Astrocyte (in vitro differentiated cells and primary cell): Measurements from ENCODE around the gene DGKB.

Experiments
- CTCF ChIP-seq: IDR thresholded peaks from 2 replicates; pipeline ENCODE4 v1.5.1; 2011; ENCODE audit warnings: low read depth, mild to moderate bottlenecking, inconsistent platforms, low read length, moderate library complexity; ENCODE audit not compliant: insufficient read depth
- EZH2 ChIP-seq: IDR thresholded peaks from 2 replicates; pipeline ENCODE4 v1.6.1; 2012; ENCODE audit warnings: mild to moderate bottlenecking, low read length, inconsistent platforms; ENCODE audit not compliant: insufficient read depth

DNA sequence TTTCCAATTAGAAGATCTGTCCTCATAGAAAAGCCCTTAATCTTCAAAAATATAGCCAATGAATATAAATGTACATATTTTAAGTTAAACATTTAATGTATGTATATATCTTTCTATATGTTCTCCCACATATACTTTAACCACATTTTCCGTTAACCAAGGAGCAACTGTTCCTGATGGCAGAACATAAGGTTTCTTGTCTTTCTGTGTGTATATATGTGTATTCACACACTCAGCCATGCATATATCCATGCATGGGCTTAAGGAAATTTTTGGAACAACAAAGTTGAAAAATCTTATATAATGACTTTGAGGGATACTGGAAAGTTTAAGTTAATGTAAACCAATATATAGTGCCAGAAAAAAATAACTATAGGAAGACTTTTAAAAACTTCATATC is 274.0 kb downstream of the DGKB start:
- TF ChIP-seq CTCF (no peak), EZH2 (no peak)
